Measurements from ENCODE around the gene NEUROG3.

DNA sequence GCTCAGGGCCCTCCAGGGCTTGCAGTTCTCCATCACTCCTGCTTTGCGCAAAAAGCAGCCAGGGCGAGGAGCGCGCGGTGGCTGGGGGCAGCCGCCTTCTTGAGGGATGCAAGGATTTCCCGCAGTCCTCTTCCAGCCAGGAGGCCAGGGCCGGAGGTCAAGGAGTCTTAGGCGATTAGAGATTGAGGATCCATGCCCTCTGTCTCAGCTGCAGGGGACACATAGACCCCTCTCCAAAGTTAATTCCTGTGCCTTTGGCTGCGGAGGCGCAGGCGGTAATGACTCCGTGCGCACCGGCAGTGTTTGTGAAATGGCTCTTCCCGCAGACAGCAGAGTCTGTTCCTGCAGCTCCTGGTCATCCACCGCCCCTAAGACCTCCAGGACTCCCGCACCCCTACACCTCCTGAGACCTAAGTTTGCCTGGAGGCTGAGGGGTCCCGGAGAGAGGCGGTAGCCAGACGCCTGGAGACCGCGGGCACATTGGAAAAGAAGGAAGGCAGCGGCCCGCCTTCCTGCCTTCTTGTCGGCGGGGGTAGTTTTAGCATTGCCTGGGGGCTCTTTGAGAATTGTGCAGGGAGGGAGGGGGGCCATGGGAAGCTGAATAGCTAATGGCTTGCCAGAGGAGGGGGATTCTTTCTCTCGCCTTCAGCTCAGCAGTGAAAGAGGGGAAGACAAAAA, 3.3 kb upstream of the NEUROG3 start:
- TF ChIP-seq, protein P1, sequence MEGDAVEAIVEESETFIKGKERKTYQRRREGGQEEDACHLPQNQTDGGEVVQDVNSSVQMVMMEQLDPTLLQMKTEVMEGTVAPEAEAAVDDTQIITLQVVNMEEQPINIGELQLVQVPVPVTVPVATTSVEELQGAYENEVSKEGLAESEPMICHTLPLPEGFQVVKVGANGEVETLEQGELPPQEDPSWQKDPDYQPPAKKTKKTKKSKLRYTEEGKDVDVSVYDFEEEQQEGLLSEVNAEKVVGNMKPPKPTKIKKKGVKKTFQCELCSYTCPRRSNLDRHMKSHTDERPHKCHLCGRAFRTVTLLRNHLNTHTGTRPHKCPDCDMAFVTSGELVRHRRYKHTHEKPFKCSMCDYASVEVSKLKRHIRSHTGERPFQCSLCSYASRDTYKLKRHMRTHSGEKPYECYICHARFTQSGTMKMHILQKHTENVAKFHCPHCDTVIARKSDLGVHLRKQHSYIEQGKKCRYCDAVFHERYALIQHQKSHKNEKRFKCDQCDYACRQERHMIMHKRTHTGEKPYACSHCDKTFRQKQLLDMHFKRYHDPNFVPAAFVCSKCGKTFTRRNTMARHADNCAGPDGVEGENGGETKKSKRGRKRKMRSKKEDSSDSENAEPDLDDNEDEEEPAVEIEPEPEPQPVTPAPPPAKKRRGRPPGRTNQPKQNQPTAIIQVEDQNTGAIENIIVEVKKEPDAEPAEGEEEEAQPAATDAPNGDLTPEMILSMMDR (IDR thresholded peaks at IDR 0.05), result no peak
- no peak for TF ChIP-seq POLR2A (IDR thresholded peaks at IDR 0.05)

Data from lower leg skin (tissue), 3 donors.